PFSK-1 (cell line): Measurements from ENCODE around the gene SHCBP1L.

Experiments
- POLR2AphosphoS5 ChIP-seq: IDR thresholded peaks from 2 replicates; pipeline ENCODE4 v1.6.1; 2012; ENCODE audit warnings: low read depth, mild to moderate bottlenecking, control low read depth, low read length, moderate library complexity
- TF ChIP-seq, protein P1 (sequence below), 2 experiments: IDR thresholded peaks; 2 replicates each; pipeline versions ENCODE4 v1.6.1 to v1.8.0; 2011 to 2012; ENCODE audit warnings: low read depth in 2 of 2, low read length in 2 of 2, control low read depth in 1 of 2, inconsistent platforms in 1 of 2, mild to moderate bottlenecking in 1 of 2, moderate library complexity in 1 of 2; ENCODE audit not compliant: insufficient read depth in 1 of 2

DNA sequence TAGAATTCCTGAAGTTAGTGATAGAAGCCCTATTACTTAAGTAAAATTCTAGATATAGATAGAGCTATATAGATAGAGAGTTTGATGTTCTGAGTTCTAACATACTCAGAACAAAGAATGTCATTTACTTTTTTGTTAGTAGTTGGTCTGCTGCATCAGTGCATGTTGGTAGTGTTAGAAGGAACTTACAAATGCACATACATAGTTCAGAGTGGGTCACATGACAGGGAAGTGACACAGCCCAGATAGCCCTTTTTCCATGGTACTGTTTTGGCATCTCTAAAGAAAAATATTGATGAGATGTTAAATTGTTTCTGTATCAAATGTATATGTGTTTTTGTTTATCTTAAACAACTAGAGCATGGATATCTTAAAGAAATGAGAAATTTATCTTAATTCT lies 68.1 kb downstream of the SHCBP1L start:
- TF ChIP-seq, protein P1, sequence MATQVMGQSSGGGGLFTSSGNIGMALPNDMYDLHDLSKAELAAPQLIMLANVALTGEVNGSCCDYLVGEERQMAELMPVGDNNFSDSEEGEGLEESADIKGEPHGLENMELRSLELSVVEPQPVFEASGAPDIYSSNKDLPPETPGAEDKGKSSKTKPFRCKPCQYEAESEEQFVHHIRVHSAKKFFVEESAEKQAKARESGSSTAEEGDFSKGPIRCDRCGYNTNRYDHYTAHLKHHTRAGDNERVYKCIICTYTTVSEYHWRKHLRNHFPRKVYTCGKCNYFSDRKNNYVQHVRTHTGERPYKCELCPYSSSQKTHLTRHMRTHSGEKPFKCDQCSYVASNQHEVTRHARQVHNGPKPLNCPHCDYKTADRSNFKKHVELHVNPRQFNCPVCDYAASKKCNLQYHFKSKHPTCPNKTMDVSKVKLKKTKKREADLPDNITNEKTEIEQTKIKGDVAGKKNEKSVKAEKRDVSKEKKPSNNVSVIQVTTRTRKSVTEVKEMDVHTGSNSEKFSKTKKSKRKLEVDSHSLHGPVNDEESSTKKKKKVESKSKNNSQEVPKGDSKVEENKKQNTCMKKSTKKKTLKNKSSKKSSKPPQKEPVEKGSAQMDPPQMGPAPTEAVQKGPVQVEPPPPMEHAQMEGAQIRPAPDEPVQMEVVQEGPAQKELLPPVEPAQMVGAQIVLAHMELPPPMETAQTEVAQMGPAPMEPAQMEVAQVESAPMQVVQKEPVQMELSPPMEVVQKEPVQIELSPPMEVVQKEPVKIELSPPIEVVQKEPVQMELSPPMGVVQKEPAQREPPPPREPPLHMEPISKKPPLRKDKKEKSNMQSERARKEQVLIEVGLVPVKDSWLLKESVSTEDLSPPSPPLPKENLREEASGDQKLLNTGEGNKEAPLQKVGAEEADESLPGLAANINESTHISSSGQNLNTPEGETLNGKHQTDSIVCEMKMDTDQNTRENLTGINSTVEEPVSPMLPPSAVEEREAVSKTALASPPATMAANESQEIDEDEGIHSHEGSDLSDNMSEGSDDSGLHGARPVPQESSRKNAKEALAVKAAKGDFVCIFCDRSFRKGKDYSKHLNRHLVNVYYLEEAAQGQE (IDR thresholded peaks at IDR 0.05; ENCODE audit: insufficient read depth in 1 of 2, low read depth in 2 of 2, low read length in 2 of 2): no peak
- no peak for TF ChIP-seq POLR2AphosphoS5
